K562 (cell line): Measurements from ENCODE around the gene TRPV5. TPM values are rescaled to one million over a fixed set of nuclear protein-coding genes. Genes with fewer than 3 reads are reported as not detected.
A peak's percentile ranks its signal among the peaks of the same experiment; 100 is the strongest.

Source experiments
- BRCA1 ChIP-seq, 2 experiments: fragments of 450-650 bp in 1 of 2; sonication (generic) in 1 of 2; formaldehyde crosslinking in 1 of 2; IDR thresholded peaks; 2 replicates each; pipeline versions ENCODE4 v1.5.0 to v1.6.1; 2017 to 2020; ENCODE audit warnings: mild to moderate bottlenecking in 1 of 2, missing genetic modification reagents in 1 of 2
- CBFA2T3 ChIP-seq: fragments of 450-650 bp; IDR thresholded peaks from 2 replicates; pipeline ENCODE4 v1.6.1; 2017
- KDM4B ChIP-seq, 2 experiments: fragments of 450-650 bp in 1 of 2; sonication (generic) in 1 of 2; IDR thresholded peaks; 2 replicates each; pipeline ENCODE4 v1.6.1; 2016 to 2017; ENCODE audit warnings: borderline replicate concordance in 2 of 2, antibody characterized with exemption in 1 of 2, low read depth in 1 of 2, mild to moderate bottlenecking in 1 of 2
- MAFF ChIP-seq: IDR thresholded peaks from 2 replicates; pipeline ENCODE4 v1.6.1; 2012; ENCODE audit warnings: low read length, improper control_type of control experiment
- MIER1 ChIP-seq: fragments of 450-650 bp; IDR thresholded peaks from 2 replicates; pipeline ENCODE4 v1.6.1; 2016; ENCODE audit warnings: antibody characterized with exemption, mild to moderate bottlenecking, low read depth
- RBM39 ChIP-seq: fragments of 200-400 bp; formaldehyde crosslinking; optimal IDR thresholded peaks from 2 replicates; pipeline ENCODE3; 2018; ENCODE audit warnings: low read depth, low read length
- SREBF2 ChIP-seq: sonication (generic); formaldehyde crosslinking; IDR thresholded peaks from 2 replicates; pipeline ENCODE4 v1.4.0; 2020; ENCODE audit warnings: mild to moderate bottlenecking, missing genetic modification reagents
- SRSF3 ChIP-seq: fragments of 200-400 bp; formaldehyde crosslinking; IDR thresholded peaks from 2 replicates; pipeline ENCODE4 v1.6.1; 2016; ENCODE audit warnings: mild to moderate bottlenecking, low read length, moderate library complexity; ENCODE audit not compliant: insufficient read depth
- TEAD1 ChIP-seq, 2 experiments: fragments of 450-650 bp in 1 of 2; sonication (generic) in 1 of 2; formaldehyde crosslinking; IDR thresholded peaks; 2 replicates each; pipeline versions ENCODE4 v1.4.0 to v1.8.0; 2020 to 2022; ENCODE audit warnings: mild to moderate bottlenecking in 2 of 2, missing genetic modification reagents in 1 of 2
- USF1 ChIP-seq: sonication (generic); formaldehyde crosslinking; IDR thresholded peaks from 2 replicates; pipeline ENCODE4 v1.9.0; 2022; ENCODE audit warnings: mild to moderate bottlenecking, missing genetic modification reagents
- ZNF316 ChIP-seq: fragments of 450-650 bp; IDR thresholded peaks from 2 replicates; pipeline ENCODE4 v1.6.1; 2016
- ZNF76 ChIP-seq: fragments of 250-450 bp; sonication (Bioruptor Pico); IDR thresholded peaks from 2 replicates; pipeline ENCODE4 v1.4.0; 2020; ENCODE audit warnings: mild to moderate bottlenecking, moderate library complexity, borderline replicate concordance
- polyA plus RNA-seq, 8 experiments: library from polyadenylated mRNA; depleted of rRNA in 4 of 8; stranded (reverse) in 5 of 8; unstranded in 3 of 8; fragments of >200 nt; fragmentation: Nextera tagmentation in 2 of 8; fragmentation: Illumina TruSeq in 1 of 8; extraction: Ambion mirVana in 2 of 8; extraction: Trizol in 1 of 8; gene quantifications; 2 replicates each; pipeline versions ENCODE4 v1.2.1 to v1.2.3, GENCODE V29; 2011 to 2014; ENCODE audit warnings: inconsistent platforms in 1 of 8, missing spikeins in 1 of 8
- total RNA-seq, 7 experiments: library from RNA; depleted of rRNA in 6 of 7; stranded (reverse); fragments of >200 nt in 6 of 7; fragmentation: Illumina TruSeq in 2 of 7; extraction: Trizol in 2 of 7; gene quantifications; 2 replicates each; pipeline versions ENCODE4 v1.2.1 to v1.2.3, GENCODE V29; 2011 to 2021; ENCODE audit warnings: low replicate concordance in 1 of 7
- TF ChIP-seq, protein P1 (sequence below): fragments of 200-600 bp; sonication (generic); IDR thresholded peaks from one replicate; pipeline ENCODE4 v1.6.1; 2012; ENCODE audit warnings: mild to moderate bottlenecking, low read depth, low read length, inconsistent platforms
- TF ChIP-seq, protein P2 (sequence below): IDR thresholded peaks from 2 replicates; pipeline ENCODE4 v1.6.1; 2016; ENCODE audit warnings: missing genetic modification characterization, missing compliant biosample characterization

The TRPV5 gene
- total and polyA plus RNA-seq, 9 of the 15 experiments (the other 6 are each of a cell fraction or from before 2014, with no cell fraction given): not detected

- TF ChIP-seq, protein P1, sequence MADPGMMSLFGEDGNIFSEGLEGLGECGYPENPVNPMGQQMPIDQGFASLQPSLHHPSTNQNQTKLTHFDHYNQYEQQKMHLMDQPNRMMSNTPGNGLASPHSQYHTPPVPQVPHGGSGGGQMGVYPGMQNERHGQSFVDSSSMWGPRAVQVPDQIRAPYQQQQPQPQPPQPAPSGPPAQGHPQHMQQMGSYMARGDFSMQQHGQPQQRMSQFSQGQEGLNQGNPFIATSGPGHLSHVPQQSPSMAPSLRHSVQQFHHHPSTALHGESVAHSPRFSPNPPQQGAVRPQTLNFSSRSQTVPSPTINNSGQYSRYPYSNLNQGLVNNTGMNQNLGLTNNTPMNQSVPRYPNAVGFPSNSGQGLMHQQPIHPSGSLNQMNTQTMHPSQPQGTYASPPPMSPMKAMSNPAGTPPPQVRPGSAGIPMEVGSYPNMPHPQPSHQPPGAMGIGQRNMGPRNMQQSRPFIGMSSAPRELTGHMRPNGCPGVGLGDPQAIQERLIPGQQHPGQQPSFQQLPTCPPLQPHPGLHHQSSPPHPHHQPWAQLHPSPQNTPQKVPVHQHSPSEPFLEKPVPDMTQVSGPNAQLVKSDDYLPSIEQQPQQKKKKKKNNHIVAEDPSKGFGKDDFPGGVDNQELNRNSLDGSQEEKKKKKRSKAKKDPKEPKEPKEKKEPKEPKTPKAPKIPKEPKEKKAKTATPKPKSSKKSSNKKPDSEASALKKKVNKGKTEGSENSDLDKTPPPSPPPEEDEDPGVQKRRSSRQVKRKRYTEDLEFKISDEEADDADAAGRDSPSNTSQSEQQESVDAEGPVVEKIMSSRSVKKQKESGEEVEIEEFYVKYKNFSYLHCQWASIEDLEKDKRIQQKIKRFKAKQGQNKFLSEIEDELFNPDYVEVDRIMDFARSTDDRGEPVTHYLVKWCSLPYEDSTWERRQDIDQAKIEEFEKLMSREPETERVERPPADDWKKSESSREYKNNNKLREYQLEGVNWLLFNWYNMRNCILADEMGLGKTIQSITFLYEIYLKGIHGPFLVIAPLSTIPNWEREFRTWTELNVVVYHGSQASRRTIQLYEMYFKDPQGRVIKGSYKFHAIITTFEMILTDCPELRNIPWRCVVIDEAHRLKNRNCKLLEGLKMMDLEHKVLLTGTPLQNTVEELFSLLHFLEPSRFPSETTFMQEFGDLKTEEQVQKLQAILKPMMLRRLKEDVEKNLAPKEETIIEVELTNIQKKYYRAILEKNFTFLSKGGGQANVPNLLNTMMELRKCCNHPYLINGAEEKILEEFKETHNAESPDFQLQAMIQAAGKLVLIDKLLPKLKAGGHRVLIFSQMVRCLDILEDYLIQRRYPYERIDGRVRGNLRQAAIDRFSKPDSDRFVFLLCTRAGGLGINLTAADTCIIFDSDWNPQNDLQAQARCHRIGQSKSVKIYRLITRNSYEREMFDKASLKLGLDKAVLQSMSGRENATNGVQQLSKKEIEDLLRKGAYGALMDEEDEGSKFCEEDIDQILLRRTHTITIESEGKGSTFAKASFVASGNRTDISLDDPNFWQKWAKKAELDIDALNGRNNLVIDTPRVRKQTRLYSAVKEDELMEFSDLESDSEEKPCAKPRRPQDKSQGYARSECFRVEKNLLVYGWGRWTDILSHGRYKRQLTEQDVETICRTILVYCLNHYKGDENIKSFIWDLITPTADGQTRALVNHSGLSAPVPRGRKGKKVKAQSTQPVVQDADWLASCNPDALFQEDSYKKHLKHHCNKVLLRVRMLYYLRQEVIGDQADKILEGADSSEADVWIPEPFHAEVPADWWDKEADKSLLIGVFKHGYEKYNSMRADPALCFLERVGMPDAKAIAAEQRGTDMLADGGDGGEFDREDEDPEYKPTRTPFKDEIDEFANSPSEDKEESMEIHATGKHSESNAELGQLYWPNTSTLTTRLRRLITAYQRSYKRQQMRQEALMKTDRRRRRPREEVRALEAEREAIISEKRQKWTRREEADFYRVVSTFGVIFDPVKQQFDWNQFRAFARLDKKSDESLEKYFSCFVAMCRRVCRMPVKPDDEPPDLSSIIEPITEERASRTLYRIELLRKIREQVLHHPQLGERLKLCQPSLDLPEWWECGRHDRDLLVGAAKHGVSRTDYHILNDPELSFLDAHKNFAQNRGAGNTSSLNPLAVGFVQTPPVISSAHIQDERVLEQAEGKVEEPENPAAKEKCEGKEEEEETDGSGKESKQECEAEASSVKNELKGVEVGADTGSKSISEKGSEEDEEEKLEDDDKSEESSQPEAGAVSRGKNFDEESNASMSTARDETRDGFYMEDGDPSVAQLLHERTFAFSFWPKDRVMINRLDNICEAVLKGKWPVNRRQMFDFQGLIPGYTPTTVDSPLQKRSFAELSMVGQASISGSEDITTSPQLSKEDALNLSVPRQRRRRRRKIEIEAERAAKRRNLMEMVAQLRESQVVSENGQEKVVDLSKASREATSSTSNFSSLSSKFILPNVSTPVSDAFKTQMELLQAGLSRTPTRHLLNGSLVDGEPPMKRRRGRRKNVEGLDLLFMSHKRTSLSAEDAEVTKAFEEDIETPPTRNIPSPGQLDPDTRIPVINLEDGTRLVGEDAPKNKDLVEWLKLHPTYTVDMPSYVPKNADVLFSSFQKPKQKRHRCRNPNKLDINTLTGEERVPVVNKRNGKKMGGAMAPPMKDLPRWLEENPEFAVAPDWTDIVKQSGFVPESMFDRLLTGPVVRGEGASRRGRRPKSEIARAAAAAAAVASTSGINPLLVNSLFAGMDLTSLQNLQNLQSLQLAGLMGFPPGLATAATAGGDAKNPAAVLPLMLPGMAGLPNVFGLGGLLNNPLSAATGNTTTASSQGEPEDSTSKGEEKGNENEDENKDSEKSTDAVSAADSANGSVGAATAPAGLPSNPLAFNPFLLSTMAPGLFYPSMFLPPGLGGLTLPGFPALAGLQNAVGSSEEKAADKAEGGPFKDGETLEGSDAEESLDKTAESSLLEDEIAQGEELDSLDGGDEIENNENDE: no peak
- TF ChIP-seq USF1 (CRISPR knock-in tag) (no peak), SREBF2 (CRISPR knock-in tag) (no peak), KDM4B (IDR thresholded peaks at IDR 0.05; ENCODE audit: borderline replicate concordance in 2 of 2, low read depth in 1 of 2) (no peak), CBFA2T3 (peak; percentile 90), BRCA1 (IDR thresholded peaks at IDR 0.05) (no peak), BRCA1 (CRISPR knock-in tag; IDR thresholded peaks at IDR 0.05) (no peak), ZNF316 (peak; percentile 70), SRSF3 (no peak), ZNF76 (no peak), TEAD1 (CRISPR knock-in tag; IDR thresholded peaks at IDR 0.05) (peak in 1 of 2 experiments; percentile 83; a peak in 2 of 4 replicates), RBM39 (no peak), MIER1 (no peak), MAFF (peak; percentile 55; the same call in 1 of the 2 replicates)
- TF ChIP-seq, protein P2, sequence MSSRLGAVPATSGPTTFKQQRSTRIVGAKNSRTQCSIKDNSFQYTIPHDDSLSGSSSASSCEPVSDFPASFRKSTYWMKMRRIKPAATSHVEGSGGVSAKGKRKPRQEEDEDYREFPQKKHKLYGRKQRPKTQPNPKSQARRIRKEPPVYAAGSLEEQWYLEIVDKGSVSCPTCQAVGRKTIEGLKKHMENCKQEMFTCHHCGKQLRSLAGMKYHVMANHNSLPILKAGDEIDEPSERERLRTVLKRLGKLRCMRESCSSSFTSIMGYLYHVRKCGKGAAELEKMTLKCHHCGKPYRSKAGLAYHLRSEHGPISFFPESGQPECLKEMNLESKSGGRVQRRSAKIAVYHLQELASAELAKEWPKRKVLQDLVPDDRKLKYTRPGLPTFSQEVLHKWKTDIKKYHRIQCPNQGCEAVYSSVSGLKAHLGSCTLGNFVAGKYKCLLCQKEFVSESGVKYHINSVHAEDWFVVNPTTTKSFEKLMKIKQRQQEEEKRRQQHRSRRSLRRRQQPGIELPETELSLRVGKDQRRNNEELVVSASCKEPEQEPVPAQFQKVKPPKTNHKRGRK (tag): no peak
Measured at GRCh38 chr7:142956951-142957623, 23.5 kb upstream of the TRPV5 start (continued).
